HG02678 (cell line): Measurements from ENCODE around the gene TAPBP.
"Not testable (repeated sequence)": the region's sequence is repeated elsewhere in the genome, so short reads cannot be mapped to it uniquely, and the experiment has no call there.

Experiments used
- ATAC-seq: cut with Tn5 transposase; IDR thresholded peaks from one replicate; pipeline ENCODE4 v1.9.1; 2021; ENCODE audit warnings: mild to moderate bottlenecking, moderate library complexity; ENCODE audit not compliant: unreplicated experiment

Gene TAPBP

DNA sequence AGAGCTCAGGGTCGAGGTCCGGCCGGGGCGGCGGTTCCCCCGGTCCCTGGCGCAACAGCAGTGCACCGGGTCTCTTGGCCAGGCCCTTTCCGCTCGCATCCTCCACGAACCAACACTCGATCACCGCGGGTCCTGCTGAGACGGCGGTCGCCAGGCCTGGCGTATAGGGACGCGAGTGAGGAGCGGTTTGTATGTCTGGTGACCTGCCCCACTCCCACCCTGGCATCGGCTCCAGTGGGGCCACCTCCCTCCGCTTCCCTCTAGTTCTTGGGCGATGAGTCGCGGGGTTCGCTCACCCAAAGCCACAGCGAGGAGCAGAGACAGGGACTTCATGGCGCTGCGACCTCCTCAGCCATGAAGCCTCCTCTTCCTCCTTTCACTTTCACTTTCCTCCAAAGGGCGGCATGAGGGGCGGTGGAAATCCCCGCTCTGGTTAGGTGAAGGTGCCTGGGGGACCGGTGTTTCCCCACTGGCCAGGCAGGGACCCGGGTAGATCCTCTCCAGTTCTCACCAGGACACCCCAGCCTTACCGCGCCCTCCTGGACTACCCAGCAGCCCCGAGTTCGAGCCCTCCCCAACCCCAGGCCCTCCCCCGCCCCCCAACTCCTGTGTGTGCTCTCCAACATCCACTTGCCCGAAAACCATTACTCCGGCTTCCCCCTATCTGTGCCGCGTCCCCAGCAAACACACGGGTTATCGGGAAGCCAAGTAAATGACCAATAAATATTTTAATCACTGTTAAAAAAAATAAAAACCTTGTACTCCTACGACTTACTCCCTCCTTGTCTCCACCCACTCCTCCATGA, at the start of gene TAPBP:
TAPBP (minus strand) TSS at position 370 of the 806 bp plus-strand sequence; CDS start at position 333, 37 bp downstream.
- no peak for ATAC-seq

DNA sequence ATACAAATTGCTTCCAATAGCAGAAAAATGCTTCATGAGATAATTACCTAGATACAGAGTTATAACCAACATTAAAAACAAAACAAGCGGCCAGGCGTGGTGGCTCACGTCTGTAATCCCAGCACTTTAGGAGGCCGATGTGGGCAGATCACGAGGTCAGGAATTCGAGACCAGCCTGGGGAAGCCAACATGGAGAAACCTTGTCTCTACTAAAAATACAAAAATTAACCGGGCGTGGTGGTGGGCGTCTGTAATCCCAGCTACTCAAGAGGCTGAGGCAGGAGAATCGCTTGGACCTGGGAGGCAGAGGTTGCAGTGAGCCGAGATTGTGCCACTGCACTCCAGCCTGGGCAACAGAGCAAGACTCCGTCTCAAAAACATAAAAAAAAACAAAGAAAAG, 49.6 kb upstream of the TAPBP start:
- ATAC-seq = not testable (repeated sequence)

DNA sequence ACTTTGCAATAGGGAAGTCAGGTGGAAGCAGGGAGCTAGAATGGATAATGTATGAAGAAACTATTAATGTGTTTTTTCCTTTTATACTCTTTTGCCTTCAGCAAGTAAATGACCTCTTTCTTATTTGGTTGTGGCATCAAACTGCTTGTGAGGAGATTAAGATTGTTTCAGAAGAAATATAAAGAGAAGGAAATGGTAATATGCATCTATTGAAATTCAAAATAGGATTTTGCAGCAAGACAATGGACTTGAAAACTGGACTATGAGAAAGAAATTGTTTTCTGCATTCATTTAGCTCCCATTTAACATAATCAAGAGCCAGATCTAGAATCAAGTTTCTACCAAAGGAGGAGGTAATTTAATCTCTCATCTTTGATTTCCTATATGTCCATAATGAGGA, 45.5 kb upstream of the TAPBP start:
- no peak for ATAC-seq

DNA sequence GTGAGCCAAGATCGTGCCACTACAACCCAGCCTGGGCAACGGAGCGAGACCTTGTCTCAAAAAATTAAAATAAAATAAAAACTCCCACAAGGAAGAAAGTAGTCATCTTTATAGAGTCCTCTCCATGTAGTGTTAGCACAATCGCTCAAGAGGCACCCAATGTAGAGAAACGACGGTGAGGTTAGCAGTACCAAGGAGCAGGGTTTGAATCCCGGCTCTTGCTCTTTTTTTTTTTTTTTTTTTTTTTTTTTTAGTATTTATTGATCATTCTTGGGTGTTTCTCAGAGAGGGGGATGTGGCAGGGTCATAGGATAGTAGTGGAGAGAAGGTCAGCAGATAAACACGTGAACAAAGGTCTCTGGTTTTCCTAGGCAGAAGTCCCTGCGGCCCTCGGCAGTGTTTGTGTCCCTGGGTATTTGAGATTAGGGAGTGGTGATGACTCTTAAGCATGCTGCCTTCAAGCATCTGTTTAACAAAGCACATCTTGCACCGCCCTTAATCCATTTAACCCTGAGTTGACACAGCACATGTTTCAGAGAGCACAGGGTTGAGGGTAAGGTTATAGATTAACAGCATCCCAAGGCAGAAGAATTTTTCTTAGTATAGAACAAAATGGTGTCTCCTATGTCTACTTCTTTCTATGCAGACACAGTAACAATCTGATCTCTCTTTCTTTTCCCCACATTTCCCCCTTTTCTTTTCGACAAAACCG, 43.4 kb upstream of the TAPBP start:
- ATAC-seq = not testable (repeated sequence)

DNA sequence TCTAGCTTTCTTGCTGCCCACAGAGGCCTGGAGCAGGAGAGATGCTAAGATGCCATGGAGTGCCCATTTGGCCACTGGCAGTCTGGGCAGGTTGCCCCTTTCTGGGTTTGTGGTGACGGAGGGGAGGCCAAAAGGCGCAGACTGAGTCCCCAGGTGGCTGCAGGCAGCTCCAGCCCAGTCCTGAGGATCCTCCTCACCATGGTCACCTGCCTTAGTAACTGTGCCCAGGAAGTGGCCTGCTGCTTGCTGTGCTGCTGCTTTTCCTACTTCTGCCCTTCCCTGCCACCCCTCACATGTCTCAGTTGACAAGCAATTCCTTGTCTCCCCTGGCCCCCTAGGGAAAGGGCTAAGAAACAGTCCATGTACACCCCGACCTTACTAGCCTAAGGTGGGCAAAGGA, 42.4 kb upstream of the TAPBP start:
- ATAC-seq = no peak

DNA sequence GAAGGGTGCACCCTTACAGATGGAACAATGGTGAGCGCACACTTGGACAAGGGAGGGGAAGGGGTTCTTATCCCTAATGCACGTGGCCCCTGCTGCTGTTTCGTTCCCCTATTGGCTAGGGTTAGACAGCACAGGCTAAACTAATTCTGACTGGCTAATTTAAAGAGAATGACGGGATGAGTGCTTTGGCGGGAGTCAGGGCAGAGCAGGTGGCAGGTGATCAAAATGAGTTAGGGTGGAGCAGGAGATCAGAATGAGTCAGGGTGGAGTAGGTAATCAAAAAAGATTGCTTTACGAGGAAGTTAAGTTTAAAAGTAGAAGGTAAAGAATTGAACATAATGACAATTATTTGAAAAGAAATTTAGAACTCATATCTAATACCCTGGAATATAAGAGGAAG, 42.0 kb upstream of the TAPBP start:
- not testable (repeated sequence) for ATAC-seq

DNA sequence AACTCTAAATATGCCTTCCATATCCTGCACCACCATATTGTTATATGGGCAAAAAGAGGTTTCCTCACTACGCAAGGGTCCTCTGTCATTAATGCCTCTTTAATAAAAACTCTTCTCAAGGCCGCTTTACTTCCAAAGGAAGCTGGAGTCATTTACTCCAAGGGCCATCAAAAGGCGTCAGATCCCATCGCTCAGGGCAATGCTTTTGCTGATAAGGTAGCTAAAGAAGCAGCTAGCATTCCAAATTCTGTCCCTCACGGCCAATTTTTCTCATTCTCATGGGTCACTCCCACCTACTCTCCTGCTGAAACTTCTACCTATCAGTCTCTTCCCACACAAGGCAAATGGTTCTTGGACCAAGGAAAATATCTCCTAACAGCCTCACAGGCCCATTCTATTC, 33.9 kb upstream of the TAPBP start:
- ATAC-seq = no peak

DNA sequence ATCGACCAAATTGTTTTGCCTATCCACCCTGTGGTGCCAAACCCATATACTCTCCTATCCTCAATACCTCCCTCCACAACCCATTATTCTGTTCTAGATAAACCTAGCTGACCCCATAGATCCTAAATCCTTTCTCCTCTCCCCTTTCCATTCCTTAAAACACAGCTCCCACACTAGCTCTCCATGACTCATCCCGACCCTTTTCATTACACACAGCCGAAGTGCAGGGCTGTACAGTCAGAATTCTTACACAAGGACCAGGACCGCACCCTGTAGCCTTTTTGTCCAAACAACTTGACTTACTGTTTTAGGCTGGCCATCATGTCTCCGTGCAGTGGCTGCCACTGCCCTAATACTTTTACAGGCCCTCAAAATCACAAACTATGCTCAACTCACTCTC, 33.1 kb upstream of the TAPBP start:
- ATAC-seq = not testable (repeated sequence)

DNA sequence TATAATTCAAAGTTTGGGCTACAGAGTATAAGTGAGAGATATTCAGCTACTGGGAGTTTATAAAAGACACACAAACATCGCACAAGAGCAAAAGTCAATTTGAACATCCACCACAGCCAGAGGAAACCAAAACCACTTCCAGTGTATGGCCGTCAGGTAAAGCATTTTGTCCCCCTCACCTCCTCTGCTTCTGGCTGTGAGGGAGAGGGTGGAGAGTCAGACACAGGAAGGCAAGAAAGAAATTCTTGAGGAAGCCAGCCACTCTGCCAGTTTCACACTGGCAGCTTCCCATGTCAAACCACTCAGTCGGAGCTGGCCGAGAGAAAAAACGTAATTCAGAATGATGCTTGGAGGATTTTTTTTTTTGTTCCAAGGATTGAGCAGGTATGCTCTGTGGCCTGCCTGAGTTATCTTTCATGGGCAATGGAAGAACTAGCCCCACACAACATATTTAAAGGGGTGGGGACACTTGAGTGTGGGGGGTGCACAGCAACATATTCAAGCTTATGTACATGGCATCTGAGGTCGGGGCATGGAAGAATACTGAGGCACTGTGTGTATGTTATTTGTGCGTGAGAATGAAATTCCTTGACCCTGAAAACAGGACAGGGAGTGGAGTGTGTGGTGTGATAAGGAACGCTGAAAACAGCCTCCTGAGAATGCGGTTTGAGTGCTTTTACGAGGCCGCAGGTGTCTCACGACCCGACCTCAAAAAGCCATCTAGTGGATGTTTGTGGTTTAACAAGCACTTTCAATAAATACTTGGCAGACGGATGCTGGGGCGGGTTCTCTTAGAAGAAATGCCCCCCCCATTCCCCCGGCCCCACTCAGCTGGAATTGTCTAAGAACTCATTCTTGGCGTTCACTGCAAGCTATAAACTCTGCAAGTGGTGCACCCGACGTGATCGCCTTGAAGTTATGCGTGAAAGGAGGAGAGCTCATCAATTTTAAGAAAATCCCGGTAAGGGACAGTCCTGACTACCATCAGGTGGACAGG, 31.1 kb upstream of the TAPBP start:
- ATAC-seq = no peak

DNA sequence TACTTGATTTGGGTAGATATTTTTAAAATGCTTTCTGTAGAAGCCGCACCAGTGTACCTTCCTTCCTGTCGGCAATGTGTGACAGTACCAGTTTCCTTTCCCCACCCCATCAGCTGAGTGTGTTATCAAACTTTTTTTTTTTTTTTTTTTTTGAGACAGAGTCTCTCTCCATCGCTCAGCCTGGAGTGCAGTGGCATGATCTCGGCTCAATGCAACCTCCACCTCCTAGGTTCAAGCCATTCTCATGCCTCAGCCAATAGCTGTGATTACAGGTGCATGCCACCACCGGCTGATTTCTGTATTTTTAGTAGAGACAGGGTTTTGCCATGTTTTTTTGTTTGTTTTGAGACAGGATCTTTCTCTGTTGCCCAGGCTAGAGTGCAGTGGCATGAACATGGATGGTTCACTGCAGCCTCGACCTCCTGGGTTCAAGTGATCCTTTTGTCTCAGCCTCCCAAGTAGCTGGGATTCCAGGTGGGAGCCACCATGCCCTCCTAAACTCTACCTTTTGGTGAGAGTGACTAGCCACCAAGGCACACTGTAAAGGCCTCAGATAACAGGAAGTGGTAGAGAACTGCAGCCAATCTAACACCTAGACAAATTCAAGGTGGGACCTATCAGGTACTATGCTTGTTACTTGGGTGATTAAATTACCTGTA, 30.2 kb upstream of the TAPBP start:
- ATAC-seq = peak; percentile 56

DNA sequence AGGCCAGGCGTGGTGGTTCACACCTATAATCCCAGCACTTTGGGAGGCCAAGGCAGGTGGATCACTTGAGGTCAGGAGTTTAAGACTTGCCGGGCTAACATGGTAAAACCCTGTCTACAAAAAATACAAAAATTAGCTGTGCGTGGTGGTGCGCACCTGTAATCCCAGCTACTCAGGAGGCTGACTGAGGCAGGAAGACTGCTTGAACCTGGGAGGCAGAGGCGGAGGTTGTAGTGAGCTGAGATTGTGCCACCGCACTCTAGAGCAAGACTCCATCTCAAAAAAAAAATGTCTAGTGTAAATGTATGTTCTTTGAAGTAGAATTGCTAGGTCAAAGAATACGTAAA, 29.7 kb upstream of the TAPBP start:
- not testable (repeated sequence) for ATAC-seq

DNA sequence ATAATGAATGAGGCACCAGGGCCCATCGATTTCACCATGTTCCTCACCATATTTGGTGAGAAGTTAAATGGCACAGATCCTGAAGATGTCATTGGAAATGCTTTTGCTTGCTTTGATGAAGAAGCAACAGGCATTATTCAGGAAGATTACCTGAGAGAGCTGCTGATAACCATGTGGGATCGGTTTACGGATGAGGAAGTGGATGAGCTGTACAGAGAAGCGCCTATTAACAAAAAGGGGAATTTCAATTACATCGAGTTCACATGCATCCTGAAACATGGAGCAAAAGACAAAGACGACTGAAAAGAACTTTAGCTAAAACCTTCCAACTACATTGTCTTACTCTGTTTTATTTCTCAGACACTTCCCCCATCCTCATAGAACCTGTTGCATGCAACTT, 25.3 kb upstream of the TAPBP start:
- no peak for ATAC-seq

DNA sequence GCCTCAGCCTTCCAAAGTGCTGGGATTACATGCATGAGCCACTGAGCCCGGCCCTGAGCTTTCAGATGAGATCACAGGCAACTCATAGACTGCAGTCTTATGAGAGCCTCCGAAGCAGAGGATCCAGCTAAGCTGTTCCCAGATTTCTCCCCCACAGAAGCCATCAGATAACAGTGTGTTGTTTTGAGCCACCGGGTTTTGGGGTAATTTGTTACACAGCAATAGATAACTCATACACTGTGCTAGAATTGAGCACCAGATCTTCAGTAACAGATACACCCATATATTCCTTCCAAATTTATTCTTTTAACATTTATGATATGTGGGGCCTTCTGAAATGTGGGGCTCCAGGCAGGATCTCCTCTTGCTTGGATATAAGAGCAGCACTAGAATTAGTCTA, 22.6 kb upstream of the TAPBP start:
- no peak for ATAC-seq

DNA sequence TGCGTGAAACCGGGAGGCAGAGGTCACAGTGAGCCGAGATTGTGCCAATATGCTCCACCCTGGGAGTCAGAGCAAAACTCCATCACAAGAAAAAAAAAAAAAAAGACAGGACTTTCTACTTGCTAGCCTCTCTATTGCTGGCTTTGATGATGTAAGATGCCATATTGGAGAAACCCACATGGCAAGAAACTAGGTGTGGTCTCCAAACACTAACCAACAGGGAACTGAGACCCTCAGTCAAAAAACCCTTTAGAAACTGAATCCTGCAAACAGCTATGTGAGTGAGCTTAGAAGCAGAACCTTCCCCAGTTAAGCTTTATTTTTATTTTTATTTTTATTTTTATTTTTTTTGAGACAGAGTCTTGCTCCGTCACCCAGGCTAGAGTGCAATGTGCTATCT, 22.0 kb upstream of the TAPBP start:
- ATAC-seq = no peak

DNA sequence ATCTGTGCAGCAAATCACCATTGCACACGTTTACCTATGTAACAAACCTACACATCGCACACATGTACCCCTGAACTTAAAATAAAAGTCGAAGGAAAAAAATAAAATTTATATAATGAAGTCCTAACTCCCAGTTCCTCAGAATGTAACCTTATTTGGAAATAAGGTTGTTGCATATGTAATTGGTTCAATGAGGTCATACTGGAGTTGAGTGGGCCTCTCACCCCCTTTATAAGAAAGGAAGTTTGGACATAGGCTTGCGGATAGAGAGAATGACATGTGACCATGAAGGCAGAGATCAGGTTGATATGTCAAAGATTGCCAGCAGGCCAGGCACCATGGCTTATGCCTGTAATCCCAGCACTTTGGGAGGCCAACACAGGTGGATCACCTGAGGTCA, 19.8 kb upstream of the TAPBP start:
- ATAC-seq = no peak

DNA sequence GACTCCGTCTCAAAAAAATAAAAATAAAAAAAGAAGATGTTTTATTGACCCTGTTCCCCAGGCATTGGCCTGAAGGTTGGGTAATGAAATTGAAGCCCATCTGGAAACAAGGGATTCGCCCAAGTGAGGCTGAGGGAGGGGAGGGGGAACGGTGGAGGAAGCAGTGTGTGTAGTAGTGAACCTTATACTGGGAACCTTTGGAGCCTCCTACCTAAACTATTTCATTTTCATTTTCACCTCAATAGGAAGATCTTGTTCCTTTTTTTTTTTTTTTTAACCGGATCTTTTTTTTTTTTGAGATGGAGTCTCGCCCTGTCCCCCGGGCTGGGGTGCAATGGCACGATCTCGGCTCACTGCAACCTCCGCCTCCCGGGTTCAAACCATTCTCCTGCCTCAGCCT, 16.9 kb upstream of the TAPBP start:
- ATAC-seq = no peak

DNA sequence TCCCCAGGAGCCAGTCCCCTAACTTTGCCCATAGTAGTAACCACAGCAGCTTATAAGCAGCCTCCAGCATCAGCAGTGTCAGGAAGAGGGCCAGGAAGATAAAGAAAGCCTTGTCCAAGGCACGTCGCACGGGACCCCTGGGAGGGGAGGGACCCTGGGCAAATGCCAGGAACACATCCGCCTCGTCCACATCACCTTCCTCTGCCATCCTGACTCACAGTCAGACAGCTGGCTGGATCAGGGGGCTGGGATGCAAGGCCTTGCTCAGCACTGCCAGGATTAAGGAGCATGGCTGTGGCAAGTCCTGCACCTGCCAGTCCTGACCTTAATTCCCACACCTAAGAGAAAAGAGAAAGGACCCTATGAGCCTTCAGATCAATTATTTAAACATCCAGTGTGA, 15.2 kb upstream of the TAPBP start:
- ATAC-seq = no peak

DNA sequence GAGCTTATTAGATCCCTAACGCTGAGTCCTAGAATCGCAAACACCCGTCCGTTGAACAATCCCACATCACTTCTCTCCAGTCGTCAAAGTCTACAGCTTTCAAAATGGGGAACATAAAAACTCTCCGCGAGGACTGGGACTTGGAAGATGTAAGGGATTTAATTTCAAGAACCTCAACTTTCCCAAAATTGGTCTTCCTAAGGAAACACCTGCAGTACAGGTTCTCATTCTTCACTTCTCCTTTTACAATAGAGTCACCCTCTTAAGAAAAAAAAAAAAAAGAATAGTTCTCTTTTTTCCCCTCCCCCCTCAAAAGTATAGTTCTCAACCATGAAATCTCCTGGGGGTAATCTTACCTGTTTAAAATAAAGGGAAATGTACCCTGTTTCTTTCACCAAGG, 10.2 kb upstream of the TAPBP start:
- no peak for ATAC-seq

DNA sequence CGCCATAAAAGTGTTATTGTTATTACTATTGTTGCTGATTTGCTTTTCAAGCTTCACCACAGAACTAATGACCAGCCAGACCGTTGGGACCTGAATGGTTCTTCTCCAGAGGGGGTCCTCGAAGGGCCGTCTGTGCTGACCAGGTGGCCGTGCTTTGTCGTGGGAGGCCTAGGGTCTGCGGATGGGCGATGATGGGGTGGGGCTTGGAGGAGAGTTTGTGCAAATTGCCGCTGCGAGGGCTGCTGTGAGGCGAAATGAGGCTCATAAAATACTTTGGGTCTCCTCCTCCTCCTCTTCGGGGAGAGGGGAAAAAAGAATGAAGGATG, 9.7 kb upstream of the TAPBP start:
- ATAC-seq = no peak

DNA sequence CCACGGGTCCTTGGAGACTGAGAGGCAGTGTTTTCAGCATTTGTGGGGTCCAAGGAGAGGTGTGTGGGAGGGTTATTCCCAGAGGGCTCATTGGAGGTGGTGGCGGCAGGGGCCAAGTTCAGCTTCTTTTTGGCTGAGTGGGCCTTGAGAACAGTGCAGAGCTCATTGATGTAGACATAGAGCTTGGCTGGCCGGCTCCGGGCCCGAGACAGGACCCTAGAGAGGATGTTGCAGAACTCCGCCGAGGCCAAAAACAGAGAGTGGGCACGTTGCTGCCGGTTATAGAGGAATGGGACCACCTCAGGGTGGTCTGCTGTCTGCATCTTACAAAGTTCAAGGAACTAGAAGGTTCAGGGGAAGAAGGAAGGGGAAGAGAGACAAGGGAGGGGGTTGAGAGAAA, 7.3 kb upstream of the TAPBP start:
- no peak for ATAC-seq
